ENCODE results near the gene SPN. TPM values are rescaled to one million over a fixed set of nuclear protein-coding genes. Genes with fewer than 3 reads are reported as not detected.

Gene SPN
- total and polyA plus RNA-seq, 9 of the 15 experiments (the other 6 are each of a cell fraction or from before 2014, with no cell fraction given) = 24.3 to 225 (median 79.4) TPM

DNA sequence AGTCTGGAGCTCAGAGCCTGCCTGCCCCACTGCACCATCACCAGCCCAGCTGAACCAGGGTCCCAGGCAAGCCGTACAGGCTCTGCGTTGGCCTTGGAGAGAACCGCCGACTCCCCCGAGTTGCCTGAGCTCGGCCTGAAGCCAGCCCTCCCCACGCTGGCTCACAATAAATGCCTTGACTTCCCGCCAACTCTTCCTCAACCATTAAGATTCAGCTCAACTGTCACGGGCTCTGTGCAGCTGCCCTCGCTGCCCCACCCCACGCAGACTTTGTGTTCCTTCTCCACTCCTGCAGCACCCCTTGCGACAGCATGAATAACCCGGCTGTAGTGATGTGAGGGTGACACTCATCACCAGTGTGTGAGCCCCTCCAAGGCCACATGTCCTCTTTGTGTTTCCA is 11.1 kb downstream of the SPN start (continued):
- TF ChIP-seq, protein P1, sequence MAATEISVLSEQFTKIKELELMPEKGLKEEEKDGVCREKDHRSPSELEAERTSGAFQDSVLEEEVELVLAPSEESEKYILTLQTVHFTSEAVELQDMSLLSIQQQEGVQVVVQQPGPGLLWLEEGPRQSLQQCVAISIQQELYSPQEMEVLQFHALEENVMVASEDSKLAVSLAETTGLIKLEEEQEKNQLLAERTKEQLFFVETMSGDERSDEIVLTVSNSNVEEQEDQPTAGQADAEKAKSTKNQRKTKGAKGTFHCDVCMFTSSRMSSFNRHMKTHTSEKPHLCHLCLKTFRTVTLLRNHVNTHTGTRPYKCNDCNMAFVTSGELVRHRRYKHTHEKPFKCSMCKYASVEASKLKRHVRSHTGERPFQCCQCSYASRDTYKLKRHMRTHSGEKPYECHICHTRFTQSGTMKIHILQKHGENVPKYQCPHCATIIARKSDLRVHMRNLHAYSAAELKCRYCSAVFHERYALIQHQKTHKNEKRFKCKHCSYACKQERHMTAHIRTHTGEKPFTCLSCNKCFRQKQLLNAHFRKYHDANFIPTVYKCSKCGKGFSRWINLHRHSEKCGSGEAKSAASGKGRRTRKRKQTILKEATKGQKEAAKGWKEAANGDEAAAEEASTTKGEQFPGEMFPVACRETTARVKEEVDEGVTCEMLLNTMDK (IDR thresholded peaks at IDR 0.05; ENCODE audit: borderline replicate concordance, insufficient read depth, low read depth, low read length, poor library complexity, severe bottlenecking) = no peak
- TF ChIP-seq, protein P2, sequence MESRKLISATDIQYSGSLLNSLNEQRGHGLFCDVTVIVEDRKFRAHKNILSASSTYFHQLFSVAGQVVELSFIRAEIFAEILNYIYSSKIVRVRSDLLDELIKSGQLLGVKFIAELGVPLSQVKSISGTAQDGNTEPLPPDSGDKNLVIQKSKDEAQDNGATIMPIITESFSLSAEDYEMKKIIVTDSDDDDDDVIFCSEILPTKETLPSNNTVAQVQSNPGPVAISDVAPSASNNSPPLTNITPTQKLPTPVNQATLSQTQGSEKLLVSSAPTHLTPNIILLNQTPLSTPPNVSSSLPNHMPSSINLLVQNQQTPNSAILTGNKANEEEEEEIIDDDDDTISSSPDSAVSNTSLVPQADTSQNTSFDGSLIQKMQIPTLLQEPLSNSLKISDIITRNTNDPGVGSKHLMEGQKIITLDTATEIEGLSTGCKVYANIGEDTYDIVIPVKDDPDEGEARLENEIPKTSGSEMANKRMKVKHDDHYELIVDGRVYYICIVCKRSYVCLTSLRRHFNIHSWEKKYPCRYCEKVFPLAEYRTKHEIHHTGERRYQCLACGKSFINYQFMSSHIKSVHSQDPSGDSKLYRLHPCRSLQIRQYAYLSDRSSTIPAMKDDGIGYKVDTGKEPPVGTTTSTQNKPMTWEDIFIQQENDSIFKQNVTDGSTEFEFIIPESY (CRISPR knock-in tag; IDR thresholded peaks at IDR 0.05) = peak; percentile 77
- TF ChIP-seq DDX20 (tag; IDR thresholded peaks at IDR 0.05; ENCODE audit: low read depth) (no peak), GABPB2 (CRISPR knock-in tag; conservative IDR thresholded peaks at IDR 0.05) (no peak), ZNF766 (CRISPR knock-in tag; conservative IDR thresholded peaks at IDR 0.05) (no peak), ZNF707 (CRISPR knock-in tag; conservative IDR thresholded peaks at IDR 0.05) (no peak)
- TF ChIP-seq, protein P3, sequence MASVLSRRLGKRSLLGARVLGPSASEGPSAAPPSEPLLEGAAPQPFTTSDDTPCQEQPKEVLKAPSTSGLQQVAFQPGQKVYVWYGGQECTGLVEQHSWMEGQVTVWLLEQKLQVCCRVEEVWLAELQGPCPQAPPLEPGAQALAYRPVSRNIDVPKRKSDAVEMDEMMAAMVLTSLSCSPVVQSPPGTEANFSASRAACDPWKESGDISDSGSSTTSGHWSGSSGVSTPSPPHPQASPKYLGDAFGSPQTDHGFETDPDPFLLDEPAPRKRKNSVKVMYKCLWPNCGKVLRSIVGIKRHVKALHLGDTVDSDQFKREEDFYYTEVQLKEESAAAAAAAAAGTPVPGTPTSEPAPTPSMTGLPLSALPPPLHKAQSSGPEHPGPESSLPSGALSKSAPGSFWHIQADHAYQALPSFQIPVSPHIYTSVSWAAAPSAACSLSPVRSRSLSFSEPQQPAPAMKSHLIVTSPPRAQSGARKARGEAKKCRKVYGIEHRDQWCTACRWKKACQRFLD (CRISPR knock-in tag; IDR thresholded peaks at IDR 0.05) = no peak
- TF ChIP-seq, protein P4, sequence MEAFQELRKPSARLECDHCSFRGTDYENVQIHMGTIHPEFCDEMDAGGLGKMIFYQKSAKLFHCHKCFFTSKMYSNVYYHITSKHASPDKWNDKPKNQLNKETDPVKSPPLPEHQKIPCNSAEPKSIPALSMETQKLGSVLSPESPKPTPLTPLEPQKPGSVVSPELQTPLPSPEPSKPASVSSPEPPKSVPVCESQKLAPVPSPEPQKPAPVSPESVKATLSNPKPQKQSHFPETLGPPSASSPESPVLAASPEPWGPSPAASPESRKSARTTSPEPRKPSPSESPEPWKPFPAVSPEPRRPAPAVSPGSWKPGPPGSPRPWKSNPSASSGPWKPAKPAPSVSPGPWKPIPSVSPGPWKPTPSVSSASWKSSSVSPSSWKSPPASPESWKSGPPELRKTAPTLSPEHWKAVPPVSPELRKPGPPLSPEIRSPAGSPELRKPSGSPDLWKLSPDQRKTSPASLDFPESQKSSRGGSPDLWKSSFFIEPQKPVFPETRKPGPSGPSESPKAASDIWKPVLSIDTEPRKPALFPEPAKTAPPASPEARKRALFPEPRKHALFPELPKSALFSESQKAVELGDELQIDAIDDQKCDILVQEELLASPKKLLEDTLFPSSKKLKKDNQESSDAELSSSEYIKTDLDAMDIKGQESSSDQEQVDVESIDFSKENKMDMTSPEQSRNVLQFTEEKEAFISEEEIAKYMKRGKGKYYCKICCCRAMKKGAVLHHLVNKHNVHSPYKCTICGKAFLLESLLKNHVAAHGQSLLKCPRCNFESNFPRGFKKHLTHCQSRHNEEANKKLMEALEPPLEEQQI (IDR thresholded peaks at IDR 0.05) = no peak
- TF ChIP-seq, protein P5, sequence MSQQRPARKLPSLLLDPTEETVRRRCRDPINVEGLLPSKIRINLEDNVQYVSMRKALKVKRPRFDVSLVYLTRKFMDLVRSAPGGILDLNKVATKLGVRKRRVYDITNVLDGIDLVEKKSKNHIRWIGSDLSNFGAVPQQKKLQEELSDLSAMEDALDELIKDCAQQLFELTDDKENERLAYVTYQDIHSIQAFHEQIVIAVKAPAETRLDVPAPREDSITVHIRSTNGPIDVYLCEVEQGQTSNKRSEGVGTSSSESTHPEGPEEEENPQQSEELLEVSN (IDR thresholded peaks at IDR 0.05; ENCODE audit: borderline replicate concordance in 1 of 2, extremely low read depth in 1 of 2, insufficient read depth in 1 of 2, insufficient read length in 1 of 2, low read depth in 1 of 2, low read length in 1 of 2, poor library complexity in 1 of 2, severe bottlenecking in 1 of 2) = peak; percentile 77 to 86
